Liver (tissue), 9 donors: ENCODE results near the gene CYB5A. TPM values are rescaled to one million over a fixed set of nuclear protein-coding genes. Genes with fewer than 3 reads are reported as not detected.

Experiments
- DNase-seq: peaks from one replicate; pipeline ENCODE4 v3.0.0-alpha.2; 2017; ENCODE audit warnings: low spot score
- H3K27ac ChIP-seq, 2 donors: one replicate each; pipeline ENCODE4 v1.7.0; 2013; ENCODE audit warnings: inconsistent platforms in 2 of 2, low read length in 2 of 2, control low read depth in 1 of 2, low read depth in 1 of 2, mild to moderate bottlenecking in 1 of 2
- H3K27me3 ChIP-seq, 4 donors: one replicate each; pipeline versions ENCODE4 v1.6.1 to v1.7.0; 2013; ENCODE audit warnings: low read length in 3 of 4, inconsistent platforms in 1 of 4, mild to moderate bottlenecking in 1 of 4, moderate library complexity in 1 of 4; ENCODE audit not compliant: control insufficient read depth in 4 of 4, insufficient read depth in 4 of 4
- H3K36me3 ChIP-seq, 4 donors: one replicate each; pipeline versions ENCODE4 v1.6.1 to v1.7.0; 2013; ENCODE audit warnings: low read length in 3 of 4, mild to moderate bottlenecking in 3 of 4, low read depth in 1 of 4, moderate library complexity in 1 of 4; ENCODE audit not compliant: control insufficient read depth in 4 of 4, insufficient read depth in 3 of 4
- H3K4me1 ChIP-seq, 4 donors: one replicate each; pipeline versions ENCODE4 v1.6.1 to v1.7.0; 2013; ENCODE audit warnings: low read length in 3 of 4, mild to moderate bottlenecking in 3 of 4, moderate library complexity in 1 of 4; ENCODE audit not compliant: control insufficient read depth in 4 of 4, insufficient read depth in 4 of 4
- H3K4me3 ChIP-seq, 3 donors: one replicate each; pipeline versions ENCODE4 v1.6.1 to v1.7.0; 2013; ENCODE audit warnings: low read length in 3 of 3, control low read depth in 1 of 3, low read depth in 1 of 3, mild to moderate bottlenecking in 1 of 3
- H3K9ac ChIP-seq, 2 donors: one replicate each; pipeline ENCODE4 v1.7.0; 2013; ENCODE audit warnings: low read length in 2 of 2, mild to moderate bottlenecking in 2 of 2, moderate library complexity in 2 of 2, control low read depth in 1 of 2, low read depth in 1 of 2
- H3K9me3 ChIP-seq, 4 donors: one replicate each; pipeline versions ENCODE4 v1.6.1 to v1.7.0; 2013; ENCODE audit warnings: low read length in 3 of 4; ENCODE audit not compliant: control insufficient read depth in 4 of 4
- EGR1 ChIP-seq, 2 donors: IDR thresholded peaks; 2 replicates each; pipeline ENCODE4 v1.6.1; 2016 to 2018; ENCODE audit warnings: antibody characterized with exemption in 2 of 2, low read depth in 2 of 2
- FOXA1 ChIP-seq: IDR thresholded peaks from 2 replicates; pipeline ENCODE4 v1.6.1; 2016; ENCODE audit warnings: antibody characterized with exemption
- FOXA2 ChIP-seq: IDR thresholded peaks from 2 replicates; pipeline ENCODE4 v1.6.1; 2016; ENCODE audit warnings: antibody characterized with exemption
- GABPA ChIP-seq, 2 donors: IDR thresholded peaks in 1 of 2; conservative IDR thresholded peaks in 1 of 2; 2 replicates each; pipeline ENCODE4 v1.6.1; 2016; ENCODE audit warnings: antibody characterized with exemption in 2 of 2, mild to moderate bottlenecking in 1 of 2, moderate library complexity in 1 of 2
- HNF4A ChIP-seq, 2 donors: conservative IDR thresholded peaks; 2 replicates each; pipeline ENCODE4 v1.6.1; 2016; ENCODE audit warnings: antibody characterized with exemption in 2 of 2, mild to moderate bottlenecking in 2 of 2
- HNF4G ChIP-seq: IDR thresholded peaks from 2 replicates; pipeline ENCODE4 v1.6.1; 2016; ENCODE audit warnings: antibody characterized with exemption
- JUND ChIP-seq, 2 donors: IDR thresholded peaks; 2 replicates each; pipeline ENCODE4 v1.6.1; 2016; ENCODE audit warnings: antibody characterized with exemption in 2 of 2
- NR2F2 ChIP-seq: IDR thresholded peaks from 2 replicates; pipeline ENCODE4 v1.6.1; 2016; ENCODE audit warnings: antibody characterized with exemption
- RAD21 ChIP-seq, 2 donors: IDR thresholded peaks; 2 replicates each; pipeline ENCODE4 v1.6.1; 2016; ENCODE audit warnings: antibody characterized with exemption in 2 of 2, mild to moderate bottlenecking in 2 of 2
- RXRA ChIP-seq, 2 donors: IDR thresholded peaks; 2 replicates each; pipeline ENCODE4 v1.6.1; 2017 to 2018; ENCODE audit warnings: antibody characterized with exemption in 2 of 2, mild to moderate bottlenecking in 1 of 2
- SP1 ChIP-seq: IDR thresholded peaks from 2 replicates; pipeline ENCODE4 v1.6.1; 2018; ENCODE audit warnings: antibody characterized with exemption, mild to moderate bottlenecking
- TAF1 ChIP-seq: conservative IDR thresholded peaks from 2 replicates; pipeline ENCODE4 v1.6.1; 2016; ENCODE audit warnings: antibody characterized with exemption, mild to moderate bottlenecking
- YY1 ChIP-seq: IDR thresholded peaks from 2 replicates; pipeline ENCODE4 v1.6.1; 2016; ENCODE audit warnings: antibody characterized with exemption, mild to moderate bottlenecking
- WGBS: extraction: QIAGEN DNeasy Blood & Tissue Kit; methylation state at CpG from one replicate; pipeline ENCODE4 v1.1.7; 2013; 5-methylcytosine and 5-hydroxymethylcytosine counted together
- polyA plus RNA-seq, 2 donors: library from polyadenylated mRNA; stranded (reverse) in 1 of 2; unstranded in 1 of 2; fragments of 200-250 nt in 1 of 2; fragments of >200 nt in 1 of 2; fragmentation: Nextera tagmentation in 1 of 2; extraction: Ambion mirVana in 1 of 2; gene quantifications; one replicate each; pipeline versions ENCODE4 v1.2.1 to v1.2.3, GENCODE V29; 2013 to 2015
- total RNA-seq, 2 donors: library from RNA; depleted of rRNA; stranded (reverse); fragments of >200 nt; gene quantifications; one replicate each; pipeline ENCODE4 v1.2.3, GENCODE V29; 2014
- TF ChIP-seq, protein P1 (sequence below): IDR thresholded peaks from 2 replicates; pipeline ENCODE4 v1.6.1; 2016; ENCODE audit warnings: antibody characterized with exemption
- TF ChIP-seq, protein P2 (sequence below): IDR thresholded peaks from 2 replicates; pipeline ENCODE4 v1.6.1; 2016; ENCODE audit warnings: antibody characterized with exemption
- TF ChIP-seq, protein P3 (sequence below): IDR thresholded peaks from 2 replicates; pipeline ENCODE4 v1.6.1; 2016; ENCODE audit warnings: antibody characterized with exemption
- TF ChIP-seq, protein P4 (sequence below): fragments of 150-350 bp; IDR thresholded peaks from 2 replicates; pipeline ENCODE4 v1.5.1; 2017; ENCODE audit warnings: improper control_type of control experiment, low read depth, low read length; ENCODE audit not compliant: missing input control
- TF ChIP-seq, protein P5 (sequence below): IDR thresholded peaks from 2 replicates; pipeline ENCODE4 v1.6.1; 2016; ENCODE audit warnings: antibody characterized with exemption, mild to moderate bottlenecking
- donor health status: healthy.
- donor health status: healthy.
- donor health status: healthy.
- donor health status: healthy.
- donor health status: healthy.

Gene CYB5A
- total and polyA plus RNA-seq, 4 donors: 277 to 2,022 (median 1,122) TPM

DNA sequence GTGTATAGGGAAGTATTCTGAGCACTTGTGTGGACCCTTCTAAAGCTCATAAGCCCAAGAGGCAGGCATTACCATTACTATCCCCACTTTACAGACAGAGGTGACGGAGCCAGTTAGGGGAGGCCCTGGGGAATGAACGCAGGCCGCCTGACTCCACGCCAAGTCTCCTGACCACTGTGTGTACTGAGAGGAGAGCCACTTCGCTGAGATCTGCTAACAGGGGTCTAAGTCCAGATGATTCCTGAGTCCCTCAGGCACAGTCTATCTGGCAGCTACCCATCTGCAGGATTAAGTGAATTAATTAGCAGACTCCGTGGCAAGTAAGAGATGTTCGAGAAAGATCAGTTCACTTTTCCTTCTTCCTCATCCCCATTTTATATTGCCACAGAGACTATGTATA, 13.7 kb downstream of the CYB5A start:
- Histone ChIP-seq H3K36me3 (peaks cover 0 to 14% (median 8%) of the 10 kb centered on the region in 4 donors), H3K9ac (peak overlapping the region in 1 of 2 donors; percentile 36), H3K27me3 (no peaks in the 10 kb centered on the region), H3K4me1 (peaks cover 22 to 93% (median 91%) of the 10 kb centered on the region in 4 donors), H3K9me3 (no peaks in the 10 kb centered on the region), H3K27ac (peak overlapping the region; percentile 17 to 49), H3K4me3 (no peak overlapping the region)
- TF ChIP-seq NR2F2 (no peak), FOXA1 (peak; percentile 43), JUND (IDR thresholded peaks at IDR 0.05) (no peak), RXRA (IDR thresholded peaks at IDR 0.05) (peak; percentile 37 to 73), TAF1 (no peak), FOXA2 (peak; percentile 63), GABPA (IDR thresholded peaks at IDR 0.05 in 1 of 2, conservative IDR thresholded peaks at IDR 0.05 in 1 of 2) (no peak), RAD21 (IDR thresholded peaks at IDR 0.05) (peak; percentile 13 to 19), EGR1 (IDR thresholded peaks at IDR 0.05; ENCODE audit: low read depth in 2 of 2) (no peak), SP1 (peak; percentile 67), HNF4G (peak; percentile 78), HNF4A (conservative IDR thresholded peaks at IDR 0.05) (peak; percentile 88 to 91), YY1 (no peak)
- TF ChIP-seq, protein P1, sequence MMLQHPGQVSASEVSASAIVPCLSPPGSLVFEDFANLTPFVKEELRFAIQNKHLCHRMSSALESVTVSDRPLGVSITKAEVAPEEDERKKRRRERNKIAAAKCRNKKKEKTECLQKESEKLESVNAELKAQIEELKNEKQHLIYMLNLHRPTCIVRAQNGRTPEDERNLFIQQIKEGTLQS: no peak
- TF ChIP-seq, protein P2, sequence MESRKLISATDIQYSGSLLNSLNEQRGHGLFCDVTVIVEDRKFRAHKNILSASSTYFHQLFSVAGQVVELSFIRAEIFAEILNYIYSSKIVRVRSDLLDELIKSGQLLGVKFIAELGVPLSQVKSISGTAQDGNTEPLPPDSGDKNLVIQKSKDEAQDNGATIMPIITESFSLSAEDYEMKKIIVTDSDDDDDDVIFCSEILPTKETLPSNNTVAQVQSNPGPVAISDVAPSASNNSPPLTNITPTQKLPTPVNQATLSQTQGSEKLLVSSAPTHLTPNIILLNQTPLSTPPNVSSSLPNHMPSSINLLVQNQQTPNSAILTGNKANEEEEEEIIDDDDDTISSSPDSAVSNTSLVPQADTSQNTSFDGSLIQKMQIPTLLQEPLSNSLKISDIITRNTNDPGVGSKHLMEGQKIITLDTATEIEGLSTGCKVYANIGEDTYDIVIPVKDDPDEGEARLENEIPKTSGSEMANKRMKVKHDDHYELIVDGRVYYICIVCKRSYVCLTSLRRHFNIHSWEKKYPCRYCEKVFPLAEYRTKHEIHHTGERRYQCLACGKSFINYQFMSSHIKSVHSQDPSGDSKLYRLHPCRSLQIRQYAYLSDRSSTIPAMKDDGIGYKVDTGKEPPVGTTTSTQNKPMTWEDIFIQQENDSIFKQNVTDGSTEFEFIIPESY: no peak
- TF ChIP-seq, protein P3, sequence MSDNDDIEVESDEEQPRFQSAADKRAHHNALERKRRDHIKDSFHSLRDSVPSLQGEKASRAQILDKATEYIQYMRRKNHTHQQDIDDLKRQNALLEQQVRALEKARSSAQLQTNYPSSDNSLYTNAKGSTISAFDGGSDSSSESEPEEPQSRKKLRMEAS: peak; percentile 45
- TF ChIP-seq, protein P4, sequence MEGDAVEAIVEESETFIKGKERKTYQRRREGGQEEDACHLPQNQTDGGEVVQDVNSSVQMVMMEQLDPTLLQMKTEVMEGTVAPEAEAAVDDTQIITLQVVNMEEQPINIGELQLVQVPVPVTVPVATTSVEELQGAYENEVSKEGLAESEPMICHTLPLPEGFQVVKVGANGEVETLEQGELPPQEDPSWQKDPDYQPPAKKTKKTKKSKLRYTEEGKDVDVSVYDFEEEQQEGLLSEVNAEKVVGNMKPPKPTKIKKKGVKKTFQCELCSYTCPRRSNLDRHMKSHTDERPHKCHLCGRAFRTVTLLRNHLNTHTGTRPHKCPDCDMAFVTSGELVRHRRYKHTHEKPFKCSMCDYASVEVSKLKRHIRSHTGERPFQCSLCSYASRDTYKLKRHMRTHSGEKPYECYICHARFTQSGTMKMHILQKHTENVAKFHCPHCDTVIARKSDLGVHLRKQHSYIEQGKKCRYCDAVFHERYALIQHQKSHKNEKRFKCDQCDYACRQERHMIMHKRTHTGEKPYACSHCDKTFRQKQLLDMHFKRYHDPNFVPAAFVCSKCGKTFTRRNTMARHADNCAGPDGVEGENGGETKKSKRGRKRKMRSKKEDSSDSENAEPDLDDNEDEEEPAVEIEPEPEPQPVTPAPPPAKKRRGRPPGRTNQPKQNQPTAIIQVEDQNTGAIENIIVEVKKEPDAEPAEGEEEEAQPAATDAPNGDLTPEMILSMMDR: no peak
- TF ChIP-seq, protein P5, sequence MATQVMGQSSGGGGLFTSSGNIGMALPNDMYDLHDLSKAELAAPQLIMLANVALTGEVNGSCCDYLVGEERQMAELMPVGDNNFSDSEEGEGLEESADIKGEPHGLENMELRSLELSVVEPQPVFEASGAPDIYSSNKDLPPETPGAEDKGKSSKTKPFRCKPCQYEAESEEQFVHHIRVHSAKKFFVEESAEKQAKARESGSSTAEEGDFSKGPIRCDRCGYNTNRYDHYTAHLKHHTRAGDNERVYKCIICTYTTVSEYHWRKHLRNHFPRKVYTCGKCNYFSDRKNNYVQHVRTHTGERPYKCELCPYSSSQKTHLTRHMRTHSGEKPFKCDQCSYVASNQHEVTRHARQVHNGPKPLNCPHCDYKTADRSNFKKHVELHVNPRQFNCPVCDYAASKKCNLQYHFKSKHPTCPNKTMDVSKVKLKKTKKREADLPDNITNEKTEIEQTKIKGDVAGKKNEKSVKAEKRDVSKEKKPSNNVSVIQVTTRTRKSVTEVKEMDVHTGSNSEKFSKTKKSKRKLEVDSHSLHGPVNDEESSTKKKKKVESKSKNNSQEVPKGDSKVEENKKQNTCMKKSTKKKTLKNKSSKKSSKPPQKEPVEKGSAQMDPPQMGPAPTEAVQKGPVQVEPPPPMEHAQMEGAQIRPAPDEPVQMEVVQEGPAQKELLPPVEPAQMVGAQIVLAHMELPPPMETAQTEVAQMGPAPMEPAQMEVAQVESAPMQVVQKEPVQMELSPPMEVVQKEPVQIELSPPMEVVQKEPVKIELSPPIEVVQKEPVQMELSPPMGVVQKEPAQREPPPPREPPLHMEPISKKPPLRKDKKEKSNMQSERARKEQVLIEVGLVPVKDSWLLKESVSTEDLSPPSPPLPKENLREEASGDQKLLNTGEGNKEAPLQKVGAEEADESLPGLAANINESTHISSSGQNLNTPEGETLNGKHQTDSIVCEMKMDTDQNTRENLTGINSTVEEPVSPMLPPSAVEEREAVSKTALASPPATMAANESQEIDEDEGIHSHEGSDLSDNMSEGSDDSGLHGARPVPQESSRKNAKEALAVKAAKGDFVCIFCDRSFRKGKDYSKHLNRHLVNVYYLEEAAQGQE: no peak
- 42% methylated on average over 7 of the region's 7 CpGs for WGBS
- DNase-seq: peak; percentile 60
